ENCODE measurements around the gene HNRNPLL.

The HNRNPLL gene

GRCh38 chr2:38524580-38524979 lies 78.1 kb downstream of the HNRNPLL start:
- FAIRE-seq = no peak

- FAIRE-seq = no peak
Measured at GRCh38 chr2:38523728-38524437, 78.8 kb downstream of the HNRNPLL start.

GRCh38 chr2:38522754-38523349 lies 79.9 kb downstream of the HNRNPLL start:
- no peak for FAIRE-seq

GRCh38 chr2:38521835-38522234 lies 80.9 kb downstream of the HNRNPLL start:
- FAIRE-seq = no peak

GRCh38 chr2:38517284-38517683 lies 85.4 kb downstream of the HNRNPLL start:
- no peak for FAIRE-seq

GRCh38 chr2:38516526-38516925 lies 86.2 kb downstream of the HNRNPLL start:
- FAIRE-seq = no peak

- FAIRE-seq = no peak
Measured at GRCh38 chr2:38516122-38516521, 86.6 kb downstream of the HNRNPLL start.

GRCh38 chr2:38515155-38516074 lies 87.3 kb downstream of the HNRNPLL start:
- no peak for FAIRE-seq

- no peak for FAIRE-seq
Measured at GRCh38 chr2:38514603-38515154, 88.0 kb downstream of the HNRNPLL start.

GRCh38 chr2:38512211-38512610 lies 90.5 kb downstream of the HNRNPLL start:
- no peak for FAIRE-seq
